Kidney (tissue), 14 donors: Measurements from ENCODE around the gene AKNAD1. TPM values are rescaled to one million over a fixed set of nuclear protein-coding genes. Genes with fewer than 3 reads are reported as not detected.

Experiments
- DNase-seq, 5 donors: peaks; one replicate each; pipeline ENCODE4 v3.0.0-alpha.2; 2013 to 2020
- FAIRE-seq: peaks from 2 replicates; lab custom pipeline; 2012; peaks lifted over from hg19 to GRCh38; lab: Jason Lieb, UNC
- H3K27ac ChIP-seq, 2 donors: one replicate each; pipeline ENCODE4 v1.7.0; 2013; ENCODE audit warnings: low read depth in 2 of 2, low read length in 2 of 2, inconsistent platforms in 1 of 2
- H3K27me3 ChIP-seq: one replicate; pipeline ENCODE4 v1.7.1; 2013; ENCODE audit warnings: low read length, inconsistent platforms; ENCODE audit not compliant: control insufficient read depth, insufficient read depth
- H3K36me3 ChIP-seq, 3 donors: one replicate each; pipeline versions ENCODE4 v1.7.0 to v1.7.1; 2013; ENCODE audit warnings: low read length in 3 of 3, control low read depth in 1 of 3, inconsistent platforms in 1 of 3; ENCODE audit not compliant: insufficient read depth in 3 of 3, control insufficient read depth in 2 of 3
- H3K4me1 ChIP-seq, 3 donors: one replicate each; pipeline versions ENCODE4 v1.7.0 to v1.7.1; 2013; ENCODE audit warnings: low read length in 3 of 3, inconsistent platforms in 1 of 3, low read depth in 1 of 3; ENCODE audit not compliant: control insufficient read depth in 2 of 3, insufficient read depth in 2 of 3
- H3K4me3 ChIP-seq, 3 donors: one replicate each; pipeline versions ENCODE4 v1.7.0 to v1.8.1; 2013; ENCODE audit warnings: low read length in 3 of 3, control low read depth in 1 of 3, inconsistent platforms in 1 of 3
- H3K9ac ChIP-seq, 3 donors: one replicate each; pipeline versions ENCODE4 v1.7.0 to v1.7.1; 2013; ENCODE audit warnings: low read length in 3 of 3, control low read depth in 1 of 3, inconsistent platforms in 1 of 3
- H3K9me3 ChIP-seq, 3 donors: one replicate each; pipeline versions ENCODE4 v1.7.0 to v1.7.1; 2013; ENCODE audit warnings: low read length in 3 of 3, control low read depth in 1 of 3, inconsistent platforms in 1 of 3; ENCODE audit not compliant: control insufficient read depth in 2 of 3, insufficient read depth in 1 of 3
- CTCF ChIP-seq: IDR thresholded peaks from 3 replicates; pipeline ENCODE4 v1.5.1; 2012; ENCODE audit warnings: mild to moderate bottlenecking, moderate library complexity, borderline replicate concordance; ENCODE audit not compliant: insufficient read depth; ENCODE audit errors: extremely low read depth
- intact Hi-C: fragments of 100-400 bp; cut with DNase I; formaldehyde crosslinking; loops from one replicate; pipeline ENCODE4 v1.11.1; 2022
- polyA plus RNA-seq: library from polyadenylated mRNA; stranded (reverse); fragments of 350-450 nt; fragmentation: Illumina TruSeq; extraction: RNeasy Lipid Tissue Mini Kit (QIAGEN cat#74804); gene quantifications from one replicate; pipeline ENCODE4 v1.2.3, GENCODE V29; 2014; ENCODE audit warnings: low read depth, low replicate concordance; ENCODE audit not compliant: insufficient read depth
- total RNA-seq: library from RNA; stranded (reverse); fragmentation: NEBNext Ultra II Directional; extraction: Animal tissue kit (Norgen Biotek cat#: 25700); gene quantifications from one replicate; pipeline ENCODE4 v1.2.1, GENCODE V29; 2021
- donor health status: control.
- donor health status: control.
- donor health status: control.
- donor health status: control.
- donor health status: control.
- donor health status: DM: yes; HTN: yes; CAD: no.
- donor health status: Normal renal cell carcinoma (clear cell type).

The AKNAD1 gene
- total and polyA plus RNA-seq, 2 donors from 2014 or later = not detected

GRCh38 chr1:108831225-108831624 is 25.7 kb downstream of the AKNAD1 start:
- intact Hi-C loops = no loop called here
- no peak for FAIRE-seq
- no peaks in the 10 kb centered on the region for H3K9me3 ChIP-seq
- no peak overlapping the region for H3K9ac ChIP-seq
- H3K27ac ChIP-seq = no peak overlapping the region
- H3K36me3 ChIP-seq = no peaks in the 10 kb centered on the region
- no peak for DNase-seq
- no peak overlapping the region for H3K4me3 ChIP-seq
- no peak for TF ChIP-seq CTCF
- no peaks in the 10 kb centered on the region for H3K4me1 ChIP-seq
- no peaks in the 10 kb centered on the region for H3K27me3 ChIP-seq

DNA sequence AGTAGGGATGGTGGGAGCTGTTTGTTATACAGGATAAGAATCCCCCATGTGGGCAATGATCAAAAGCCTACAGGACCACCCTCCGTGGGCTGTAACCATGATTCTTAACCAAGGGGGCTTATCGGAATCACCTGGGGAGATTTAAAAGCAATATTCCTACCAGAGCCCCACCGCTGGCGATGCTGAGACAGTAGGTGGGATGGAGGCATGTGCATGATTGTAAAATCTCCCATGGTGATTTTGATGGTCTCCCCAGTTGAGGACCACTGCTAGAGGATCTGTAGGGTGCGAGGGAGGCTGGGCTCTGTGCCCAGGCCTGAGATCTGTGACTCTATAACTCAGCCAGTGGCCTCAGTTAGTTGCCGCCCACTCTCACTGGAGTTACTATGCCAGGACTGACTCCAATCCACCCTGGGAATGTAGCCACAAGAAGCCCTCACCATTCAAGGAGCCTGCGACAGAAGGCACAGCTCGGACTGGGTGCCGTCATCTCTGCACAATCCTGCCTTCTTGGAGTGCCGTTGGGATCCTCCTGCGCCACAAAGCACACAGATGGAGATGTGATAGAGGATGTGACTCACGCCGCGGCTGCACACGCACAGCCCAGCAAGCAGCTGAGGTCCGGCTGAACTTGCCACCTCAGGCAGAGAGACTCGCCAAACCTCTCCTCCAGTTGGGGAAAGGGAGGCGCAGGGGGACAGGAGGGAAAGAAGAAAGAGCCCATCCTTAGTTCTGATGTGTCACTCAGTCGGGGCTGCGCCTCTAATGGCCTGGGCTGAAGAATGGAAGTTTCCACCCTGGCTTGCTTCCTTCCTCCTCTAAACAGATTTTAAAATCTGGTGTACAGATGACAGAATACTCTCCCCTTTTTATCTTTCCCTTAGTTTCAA is 26.5 kb downstream of the AKNAD1 start:
- DNase-seq (peak in 1 of 5 donors; percentile 88), FAIRE-seq (no peak)
- Histone ChIP-seq H3K27me3 (no peaks in the 10 kb centered on the region), H3K9ac (no peak overlapping the region), H3K36me3 (no peaks in the 10 kb centered on the region), H3K27ac (no peak overlapping the region), H3K4me1 (no peaks in the 10 kb centered on the region), H3K4me3 (no peak overlapping the region), H3K9me3 (no peaks in the 10 kb centered on the region)
- TF ChIP-seq CTCF = no peak
- intact Hi-C loops = no loop called here

DNA sequence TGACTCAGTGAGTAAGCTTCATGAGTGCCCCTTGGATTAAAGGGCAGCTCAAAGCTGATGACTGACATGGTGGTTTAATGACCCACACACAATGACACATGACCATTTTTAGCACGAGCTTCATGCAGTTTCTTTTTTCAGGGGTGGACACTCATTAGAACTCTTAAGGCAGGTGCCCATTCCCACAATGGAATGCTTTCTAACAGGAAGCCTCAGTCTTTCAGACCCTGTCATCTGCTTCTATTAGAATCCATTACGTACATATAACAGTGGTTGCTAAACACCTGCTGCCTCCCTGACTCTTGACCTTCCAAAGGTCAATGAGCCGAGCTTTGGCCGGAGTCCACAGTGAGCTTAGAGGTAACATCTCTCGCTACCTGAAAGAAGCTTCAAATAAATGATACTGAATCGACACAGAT is 27.4 kb downstream of the AKNAD1 start:
- no peak for TF ChIP-seq CTCF
- DNase-seq (no peak), FAIRE-seq (no peak)
- Histone ChIP-seq H3K36me3 (no peaks in the 10 kb centered on the region), H3K4me1 (no peaks in the 10 kb centered on the region), H3K4me3 (no peak overlapping the region), H3K9me3 (no peaks in the 10 kb centered on the region), H3K27me3 (no peaks in the 10 kb centered on the region), H3K9ac (no peak overlapping the region), H3K27ac (no peak overlapping the region)
- intact Hi-C loops = loop anchor here (10.0 kb wide), 1 partner anchor 75 kb away; no protein-coding TSS in a partner anchor
